Muscle of back (tissue), 11 donors: Measurements from ENCODE around the gene WDR46. TPM values are rescaled to one million over a fixed set of nuclear protein-coding genes. Genes with fewer than 3 reads are reported as not detected.
"Not testable (repeated sequence)": the region's sequence is repeated elsewhere in the genome, so short reads cannot be mapped to it uniquely, and the experiment has no call there.

Experiments
- DNase-seq, 3 donors: peaks; one replicate each; pipeline versions ENCODE4 v3.0.0 to v3.0.0-alpha.2; 2013
- polyA plus RNA-seq, 10 donors: library from polyadenylated mRNA; unstranded; fragments of 120-200 nt; gene quantifications; one replicate each; pipeline ENCODE4 v1.2.1, GENCODE V29; 2013; ENCODE audit not compliant: insufficient read length in 10 of 10

The WDR46 gene
- polyA plus RNA-seq, 10 donors: 49.6 to 70.8 (median 60.0) TPM

DNA sequence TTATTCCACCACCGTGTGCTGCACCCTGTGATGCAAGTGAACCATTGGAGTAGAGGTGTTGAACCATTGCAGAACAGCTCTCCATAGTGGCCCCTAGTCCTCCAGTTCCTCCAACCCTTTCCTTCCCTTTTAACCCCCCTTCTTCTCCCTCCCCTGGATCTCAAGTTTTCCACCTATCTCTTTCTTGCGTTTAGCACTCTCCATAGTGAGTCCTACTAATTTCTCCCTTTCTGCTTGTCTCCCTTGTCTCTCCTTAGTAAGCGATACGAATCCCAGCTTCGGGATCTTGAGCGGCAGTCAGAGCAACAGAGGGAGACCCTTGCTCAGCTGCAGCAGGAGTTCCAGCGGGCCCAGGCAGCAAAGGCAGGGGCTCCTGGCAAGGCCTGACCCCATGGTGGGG is 1.4 kb upstream of the WDR46 start:
- DNase-seq: no peak

DNA sequence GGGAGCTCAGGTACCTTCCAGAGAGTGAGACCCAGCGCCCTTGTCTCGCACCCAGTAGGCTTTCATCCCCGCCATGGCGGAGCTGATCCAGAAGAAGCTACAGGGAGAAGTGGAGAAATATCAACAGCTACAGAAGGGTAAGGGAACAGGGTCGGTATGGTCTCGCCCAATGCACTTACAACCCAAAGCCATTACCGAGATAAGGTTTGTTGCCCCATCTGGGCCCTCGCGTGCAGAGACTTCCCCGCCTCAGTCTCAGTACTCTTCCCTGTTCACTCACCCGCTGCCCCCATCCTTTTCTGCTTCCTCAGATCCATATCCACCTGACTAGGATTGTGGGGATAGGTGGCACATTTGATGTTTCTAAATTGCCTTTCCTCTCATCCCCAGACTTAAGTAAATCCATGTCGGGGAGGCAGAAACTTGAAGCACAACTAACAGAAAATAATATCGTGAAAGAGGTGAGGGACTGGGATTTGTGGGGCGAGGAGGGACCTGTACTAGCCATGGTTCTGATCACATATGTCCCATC is 811 bp upstream of the WDR46 start:
- DNase-seq: no peak

GRCh38 chr6:33288141-33288920 is 708 bp downstream of the WDR46 start:
- no peak for DNase-seq

GRCh38 chr6:33286946-33287914 is 1.8 kb downstream of the WDR46 start:
- no peak for DNase-seq

DNA sequence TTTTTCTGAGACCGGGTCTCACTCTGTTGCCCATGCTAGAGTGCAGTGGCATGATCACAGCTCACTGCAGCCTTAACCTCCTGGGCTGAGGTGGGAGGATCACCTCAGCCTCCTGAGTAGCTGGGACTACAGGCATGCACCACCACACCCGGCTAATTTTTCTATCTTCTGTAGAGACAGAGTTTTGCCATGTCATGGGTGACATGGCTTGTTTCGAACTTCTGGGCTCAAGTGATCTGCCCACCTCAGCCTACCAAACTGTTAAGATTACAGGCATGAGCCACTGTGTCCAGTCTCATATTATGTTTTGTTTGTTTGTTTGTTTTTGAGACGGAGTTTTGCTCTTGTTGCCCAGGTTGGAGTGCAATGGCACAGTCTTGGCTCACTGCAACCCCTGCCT is 3.8 kb downstream of the WDR46 start:
- not testable (repeated sequence) for DNase-seq

DNA sequence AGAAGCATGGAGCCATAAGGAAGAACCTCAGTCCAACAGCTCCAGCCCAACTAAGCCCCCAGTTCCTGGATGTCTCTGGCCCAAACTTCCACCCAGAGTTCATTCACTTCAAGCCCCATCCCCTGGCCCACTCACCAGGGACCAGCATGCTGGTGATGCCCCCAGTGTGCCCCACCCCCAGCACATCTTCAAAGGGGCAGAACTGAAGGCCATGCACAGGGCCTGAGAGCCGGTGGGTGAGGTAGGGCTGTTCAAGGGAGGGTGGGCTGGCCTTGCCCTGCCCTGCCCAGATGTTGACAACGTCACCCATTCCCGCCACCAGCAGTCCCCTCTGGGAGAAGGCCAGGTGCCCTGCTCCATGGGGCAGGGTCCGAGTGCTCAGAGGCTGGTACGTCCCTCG is 8.5 kb downstream of the WDR46 start:
- DNase-seq: no peak

DNA sequence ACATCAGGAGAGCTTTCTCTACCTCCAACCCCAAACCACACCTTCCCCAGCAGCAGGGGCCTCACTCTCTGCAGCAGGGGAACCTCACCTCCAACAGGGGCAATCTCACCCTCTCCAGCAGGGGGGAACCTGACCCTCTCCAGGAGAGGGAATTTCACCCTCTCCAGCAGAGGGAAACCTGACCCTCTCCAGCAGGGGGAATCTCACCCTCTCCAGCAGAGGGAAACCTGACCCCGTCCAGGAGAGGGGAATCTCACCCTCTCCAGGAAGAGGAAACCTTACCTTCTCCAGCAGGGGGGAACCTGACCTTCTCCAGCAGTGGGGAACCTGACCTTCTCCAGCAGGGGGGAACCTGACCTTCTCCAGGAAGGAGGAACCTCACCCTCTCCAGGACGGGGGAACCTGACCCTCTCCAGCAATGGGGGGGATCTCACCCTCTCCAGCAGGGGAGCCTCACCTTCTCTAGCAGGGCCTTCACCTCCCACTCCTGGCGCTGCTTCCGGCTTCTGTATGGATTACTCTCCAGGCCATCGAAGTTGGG is 9.0 kb downstream of the WDR46 start:
- peak in 1 of 3 donors; percentile 16 for DNase-seq

DNA sequence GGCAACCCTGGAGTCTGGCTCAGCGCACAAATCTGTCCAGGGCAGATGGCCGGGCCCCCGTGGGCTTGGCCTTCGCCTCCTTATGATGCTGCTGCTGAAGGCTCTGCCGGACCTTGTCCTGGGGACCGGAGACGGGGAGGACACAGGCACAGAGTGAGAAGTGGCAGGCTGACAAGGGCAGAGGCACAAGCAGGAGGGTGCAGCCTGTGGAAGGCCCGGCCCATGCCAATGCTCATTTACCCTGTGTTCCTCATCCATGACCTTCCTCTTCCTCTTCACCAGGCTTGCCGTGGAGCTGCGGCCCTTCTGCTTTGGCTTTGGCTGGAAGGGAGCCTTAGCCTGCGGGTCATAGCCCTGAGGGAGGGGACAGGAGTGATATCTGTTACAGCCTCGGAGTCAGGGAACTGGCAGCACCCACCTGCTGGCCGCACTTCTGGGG is 9.8 kb downstream of the WDR46 start:
- no peak for DNase-seq

GRCh38 chr6:33278810-33279209 is 10.2 kb downstream of the WDR46 start:
- DNase-seq: no peak

DNA sequence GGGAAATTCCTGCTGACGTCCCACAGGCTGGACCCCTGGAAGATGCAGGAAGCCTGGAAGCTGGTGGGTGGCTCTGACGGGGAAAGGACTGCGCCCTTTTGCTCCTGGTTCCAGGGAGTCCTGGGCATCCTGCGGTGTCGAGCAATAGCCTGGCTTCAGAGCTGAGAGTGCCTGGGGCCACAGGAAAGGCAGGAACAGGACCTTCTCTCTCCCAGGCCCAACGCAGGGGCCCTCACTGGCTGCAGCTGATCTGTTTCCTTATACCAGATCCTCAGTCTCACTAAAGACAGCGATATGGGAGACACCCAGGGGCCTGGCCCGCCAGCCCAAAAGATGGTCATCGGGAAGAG is 10.7 kb downstream of the WDR46 start:
- DNase-seq: no peak

DNA sequence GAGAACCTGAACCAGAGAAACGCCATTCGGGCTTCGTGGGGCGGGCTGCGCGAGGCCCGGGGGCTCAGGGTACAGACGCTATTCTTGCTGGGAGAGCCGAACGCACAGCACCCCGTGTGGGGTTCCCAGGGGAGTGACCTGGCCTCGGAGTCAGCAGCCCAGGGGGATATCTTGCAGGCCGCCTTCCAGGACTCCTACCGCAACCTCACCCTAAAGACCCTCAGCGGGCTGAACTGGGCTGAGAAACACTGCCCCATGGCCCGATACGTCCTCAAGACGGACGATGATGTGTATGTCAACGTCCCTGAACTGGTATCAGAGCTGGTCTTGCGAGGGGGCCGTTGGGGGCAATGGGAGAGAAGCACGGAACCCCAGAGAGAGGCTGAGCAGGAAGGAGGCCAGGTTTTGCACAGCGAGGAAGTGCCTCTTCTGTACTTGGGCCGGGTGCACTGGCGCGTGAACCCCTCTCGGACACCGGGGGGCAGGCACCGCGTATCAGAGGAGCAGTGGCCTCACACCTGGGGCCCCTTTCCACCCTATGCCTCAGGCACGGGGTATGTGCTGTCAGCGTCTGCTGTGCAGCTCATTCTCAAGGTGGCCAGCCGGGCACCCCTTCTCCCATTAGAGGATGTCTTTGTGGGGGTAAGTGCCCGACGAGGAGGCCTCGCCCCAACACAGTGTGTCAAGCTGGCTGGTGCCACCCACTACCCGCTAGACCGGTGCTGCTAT is 11.2 kb downstream of the WDR46 start:
- no peak for DNase-seq

- peak; percentile 46 to 92 (median 66) for DNase-seq
These were observed 12.0 kb downstream of the WDR46 start, which contains the start of gene B3GALT4 for GRCh38 chr6:33276864-33277662. Gene B3GALT4, plus strand, starts transcription at chr6:33277123. Its CDS starts 297 bp downstream, at chr6:33277420.

GRCh38 chr6:33276581-33276863 is 12.5 kb downstream of the WDR46 start:
- no peak for DNase-seq

- DNase-seq: not testable (repeated sequence)
These were observed 13.1 kb downstream of the WDR46 start for GRCh38 chr6:33275795-33276580.

GRCh38 chr6:33273924-33274902 is 14.8 kb downstream of the WDR46 start:
- no peak for DNase-seq

GRCh38 chr6:33273129-33273923 is 15.7 kb downstream of the WDR46 start:
- no peak for DNase-seq

DNA sequence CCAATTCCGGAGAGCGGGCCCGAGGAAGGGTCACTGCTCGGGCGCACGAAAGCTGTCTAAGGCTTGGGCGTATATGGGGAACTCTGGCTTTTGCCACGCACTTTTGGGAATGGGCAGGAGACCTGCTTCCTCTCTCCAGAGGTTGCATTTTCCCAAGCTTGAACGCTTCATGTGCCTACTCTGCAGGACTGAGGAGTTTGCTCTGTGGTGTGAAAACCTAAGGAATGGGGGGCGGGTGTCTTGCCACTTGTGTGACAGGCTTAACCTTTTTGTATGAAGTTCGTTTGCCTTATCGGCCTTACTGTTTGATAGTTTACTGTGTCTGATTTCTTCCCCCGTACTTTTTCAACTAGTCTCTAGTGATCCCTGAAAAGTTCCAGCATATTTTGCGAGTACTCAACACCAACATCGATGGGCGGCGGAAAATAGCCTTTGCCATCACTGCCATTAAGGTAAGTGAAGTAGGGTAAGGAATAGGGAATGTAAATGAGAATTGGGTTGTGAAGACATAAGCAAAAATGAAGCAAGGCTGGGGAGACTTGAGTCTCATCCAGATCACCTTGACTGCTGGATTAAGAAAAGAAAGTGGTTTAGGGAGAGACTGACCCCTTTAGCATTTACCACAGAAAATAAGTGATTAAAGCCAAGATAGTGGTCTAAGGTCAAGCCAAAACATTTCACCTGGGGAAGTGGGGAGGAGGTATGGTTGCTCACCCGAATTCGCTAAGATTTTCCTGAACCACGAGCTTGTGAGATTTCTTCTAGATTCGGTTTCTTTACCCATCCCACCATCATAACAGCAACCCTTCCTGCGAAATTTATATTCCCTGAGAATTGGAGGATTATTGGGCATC is 16.5 kb downstream of the WDR46 start:
- no peak for DNase-seq
